Panc1 (cell line): ENCODE data around the gene TBC1D9B. TPM values are rescaled to one million over a fixed set of nuclear protein-coding genes. Genes with fewer than 3 reads are reported as not detected.

Experiments used
- ATAC-seq: fragments of 200-7000 bp; cut with Tn5 transposase; 2 replicates; pipeline ENCODE4 v1.9.1; 2020; ENCODE audit warnings: mild to moderate bottlenecking, moderate library complexity
- BruUV-seq: library from RNA; stranded (reverse); fragments of 400-500 nt; replicated peaks from 2 replicates; lab custom pipeline; 2021; lab: Mats Ljungman, UMichigan
- CTCF ChIA-PET: fragments of 300-600 bp; sonication (Branson Sonifier 250); formaldehyde crosslinking; loops from one replicate; lab custom pipeline; 2022; ENCODE audit warnings: antibody characterized with exemption; lab: Charles Lee
- POLR2A ChIA-PET: fragments of 300-600 bp; sonication (Branson Sonifier 250); formaldehyde crosslinking; loops from one replicate; lab custom pipeline; 2022; ENCODE audit warnings: antibody characterized with exemption; lab: Charles Lee
- DNase-seq: peaks from one replicate; pipeline ENCODE4 v3.0.0-alpha.2; 2010; ENCODE audit warnings: low read depth, low spot score
- H3K27ac ChIP-seq: 2 replicates; pipeline ENCODE4 v1.5.1; 2011; ENCODE audit warnings: mild to moderate bottlenecking, low read length, inconsistent platforms
- H3K27me3 ChIP-seq: fragments of 200-500 bp; sonication (Bioruptor generic); 2 replicates; pipeline ENCODE4 v1.6.0; 2014; ENCODE audit warnings: low read length, inconsistent platforms; ENCODE audit not compliant: control insufficient read depth, insufficient read depth
- H3K36me3 ChIP-seq: fragments of 200-500 bp; sonication (Bioruptor generic); 2 replicates; pipeline ENCODE4 v1.5.1; 2014; ENCODE audit warnings: inconsistent platforms, mild to moderate bottlenecking, low read length, moderate library complexity; ENCODE audit not compliant: control insufficient read depth, insufficient read depth
- H3K4me1 ChIP-seq: 2 replicates; pipeline ENCODE4 v1.5.1; 2011; ENCODE audit warnings: inconsistent platforms, mild to moderate bottlenecking, low read length, moderate library complexity; ENCODE audit not compliant: control insufficient read depth, insufficient read depth
- H3K4me3 ChIP-seq, 2 experiments: 2 replicates each; pipeline ENCODE4 v1.5.1; 2011 to 2012; ENCODE audit warnings: low read depth in 2 of 2, low read length in 2 of 2, mild to moderate bottlenecking in 2 of 2, inconsistent platforms in 1 of 2, moderate library complexity in 1 of 2
- H3K9me3 ChIP-seq: fragments of 200-500 bp; sonication (Bioruptor generic); 2 replicates; pipeline ENCODE4 v1.5.1; 2014; ENCODE audit warnings: low read depth, mild to moderate bottlenecking, inconsistent platforms, low read length, moderate library complexity; ENCODE audit not compliant: control insufficient read depth, insufficient read depth
- POLR2AphosphoS5 ChIP-seq: IDR thresholded peaks from 2 replicates; pipeline ENCODE4 v1.6.1; 2012; ENCODE audit warnings: mild to moderate bottlenecking, low read depth, low read length, moderate library complexity
- SIN3A ChIP-seq: IDR thresholded peaks from 2 replicates; pipeline ENCODE4 v1.6.1; 2012; ENCODE audit warnings: low read depth, mild to moderate bottlenecking, low read length, moderate library complexity, borderline replicate concordance; ENCODE audit not compliant: insufficient read depth
- TCF7L2 ChIP-seq: IDR thresholded peaks from 2 replicates; pipeline ENCODE4 v1.6.1; 2011; ENCODE audit warnings: mild to moderate bottlenecking, low read depth, low read length, inconsistent platforms
- in situ Hi-C: cut with HindIII; loops from 2 replicates; pipeline ENCODE4 v1.10.0; 2016; ENCODE audit warnings: low sequenced_read_pairs, low pct_unique_long_range_greater_than_20kb
- intact Hi-C: fragments of 100-400 bp; cut with micrococcal nuclease; formaldehyde crosslinking; loops from one replicate; pipeline ENCODE4 v1.10.0; 2022; ENCODE audit not compliant: unreplicated experiment
- total RNA-seq: library from RNA; stranded (reverse); gene quantifications from one replicate; pipeline ENCODE4 v1.2.1, GENCODE V29; 2021; ENCODE audit not compliant: unreplicated experiment
- TF ChIP-seq, protein P1 (sequence below): fragments of 450-650 bp; IDR thresholded peaks from 2 replicates; pipeline ENCODE4 v1.5.1; 2017; ENCODE audit warnings: mild to moderate bottlenecking
- TF ChIP-seq, protein P2 (sequence below), 2 experiments: IDR thresholded peaks; 2 replicates each; pipeline ENCODE4 v1.6.1; 2011 to 2012; ENCODE audit warnings: low read depth in 2 of 2, control low read depth in 1 of 2, low read length in 1 of 2, mild to moderate bottlenecking in 1 of 2, moderate library complexity in 1 of 2; ENCODE audit not compliant: insufficient read depth in 1 of 2

TBC1D9B gene
- total RNA-seq, 1 experiment from 2014 or later, result 131 TPM

DNA sequence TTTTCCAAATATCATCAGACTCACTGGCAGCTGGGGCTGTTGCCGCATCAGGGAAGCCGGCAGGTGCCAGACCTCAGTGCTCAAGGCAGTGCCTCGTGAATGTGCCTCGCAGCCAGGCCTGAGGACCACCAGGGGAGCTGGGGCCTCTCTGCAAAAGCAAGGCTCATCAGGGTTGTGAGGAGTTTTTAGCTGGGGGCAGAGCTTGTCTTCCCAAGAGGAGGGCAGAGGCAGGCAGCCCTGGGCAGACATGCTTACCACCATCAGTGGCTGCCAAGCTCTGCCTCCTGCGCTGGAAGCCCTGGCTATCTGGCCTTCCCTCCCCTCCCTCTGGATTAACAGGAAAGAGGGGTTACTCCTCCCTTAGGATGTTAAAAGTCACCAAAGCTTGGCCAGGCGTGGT, 8.8 kb upstream of the TBC1D9B start:
- DNase-seq (no peak), ATAC-seq (no peak)
- no peaks in the 10 kb centered on the region for H3K9me3 ChIP-seq
- ChIA-PET CTCF (no interaction called here), POLR2A (no interaction called here)
- intact Hi-C loops (no loop called here), in situ Hi-C loops (no loop called here)
- no TSS peak for BruUV-seq
- no peaks in the 10 kb centered on the region for H3K27me3 ChIP-seq
- H3K36me3 ChIP-seq, result no peaks in the 10 kb centered on the region
- H3K4me3 ChIP-seq, result no peak overlapping the region
- TF ChIP-seq, protein P1, sequence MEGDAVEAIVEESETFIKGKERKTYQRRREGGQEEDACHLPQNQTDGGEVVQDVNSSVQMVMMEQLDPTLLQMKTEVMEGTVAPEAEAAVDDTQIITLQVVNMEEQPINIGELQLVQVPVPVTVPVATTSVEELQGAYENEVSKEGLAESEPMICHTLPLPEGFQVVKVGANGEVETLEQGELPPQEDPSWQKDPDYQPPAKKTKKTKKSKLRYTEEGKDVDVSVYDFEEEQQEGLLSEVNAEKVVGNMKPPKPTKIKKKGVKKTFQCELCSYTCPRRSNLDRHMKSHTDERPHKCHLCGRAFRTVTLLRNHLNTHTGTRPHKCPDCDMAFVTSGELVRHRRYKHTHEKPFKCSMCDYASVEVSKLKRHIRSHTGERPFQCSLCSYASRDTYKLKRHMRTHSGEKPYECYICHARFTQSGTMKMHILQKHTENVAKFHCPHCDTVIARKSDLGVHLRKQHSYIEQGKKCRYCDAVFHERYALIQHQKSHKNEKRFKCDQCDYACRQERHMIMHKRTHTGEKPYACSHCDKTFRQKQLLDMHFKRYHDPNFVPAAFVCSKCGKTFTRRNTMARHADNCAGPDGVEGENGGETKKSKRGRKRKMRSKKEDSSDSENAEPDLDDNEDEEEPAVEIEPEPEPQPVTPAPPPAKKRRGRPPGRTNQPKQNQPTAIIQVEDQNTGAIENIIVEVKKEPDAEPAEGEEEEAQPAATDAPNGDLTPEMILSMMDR, result no peak
- TF ChIP-seq, protein P2, sequence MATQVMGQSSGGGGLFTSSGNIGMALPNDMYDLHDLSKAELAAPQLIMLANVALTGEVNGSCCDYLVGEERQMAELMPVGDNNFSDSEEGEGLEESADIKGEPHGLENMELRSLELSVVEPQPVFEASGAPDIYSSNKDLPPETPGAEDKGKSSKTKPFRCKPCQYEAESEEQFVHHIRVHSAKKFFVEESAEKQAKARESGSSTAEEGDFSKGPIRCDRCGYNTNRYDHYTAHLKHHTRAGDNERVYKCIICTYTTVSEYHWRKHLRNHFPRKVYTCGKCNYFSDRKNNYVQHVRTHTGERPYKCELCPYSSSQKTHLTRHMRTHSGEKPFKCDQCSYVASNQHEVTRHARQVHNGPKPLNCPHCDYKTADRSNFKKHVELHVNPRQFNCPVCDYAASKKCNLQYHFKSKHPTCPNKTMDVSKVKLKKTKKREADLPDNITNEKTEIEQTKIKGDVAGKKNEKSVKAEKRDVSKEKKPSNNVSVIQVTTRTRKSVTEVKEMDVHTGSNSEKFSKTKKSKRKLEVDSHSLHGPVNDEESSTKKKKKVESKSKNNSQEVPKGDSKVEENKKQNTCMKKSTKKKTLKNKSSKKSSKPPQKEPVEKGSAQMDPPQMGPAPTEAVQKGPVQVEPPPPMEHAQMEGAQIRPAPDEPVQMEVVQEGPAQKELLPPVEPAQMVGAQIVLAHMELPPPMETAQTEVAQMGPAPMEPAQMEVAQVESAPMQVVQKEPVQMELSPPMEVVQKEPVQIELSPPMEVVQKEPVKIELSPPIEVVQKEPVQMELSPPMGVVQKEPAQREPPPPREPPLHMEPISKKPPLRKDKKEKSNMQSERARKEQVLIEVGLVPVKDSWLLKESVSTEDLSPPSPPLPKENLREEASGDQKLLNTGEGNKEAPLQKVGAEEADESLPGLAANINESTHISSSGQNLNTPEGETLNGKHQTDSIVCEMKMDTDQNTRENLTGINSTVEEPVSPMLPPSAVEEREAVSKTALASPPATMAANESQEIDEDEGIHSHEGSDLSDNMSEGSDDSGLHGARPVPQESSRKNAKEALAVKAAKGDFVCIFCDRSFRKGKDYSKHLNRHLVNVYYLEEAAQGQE (IDR thresholded peaks at IDR 0.05; ENCODE audit: insufficient read depth in 1 of 2, low read depth in 2 of 2, low read length in 1 of 2), result no peak
- no peak for TF ChIP-seq POLR2AphosphoS5
- no peak for TF ChIP-seq TCF7L2
- no peak for TF ChIP-seq SIN3A
- no peak overlapping the region for H3K27ac ChIP-seq
- H3K4me1 ChIP-seq, result no peaks in the 10 kb centered on the region

DNA sequence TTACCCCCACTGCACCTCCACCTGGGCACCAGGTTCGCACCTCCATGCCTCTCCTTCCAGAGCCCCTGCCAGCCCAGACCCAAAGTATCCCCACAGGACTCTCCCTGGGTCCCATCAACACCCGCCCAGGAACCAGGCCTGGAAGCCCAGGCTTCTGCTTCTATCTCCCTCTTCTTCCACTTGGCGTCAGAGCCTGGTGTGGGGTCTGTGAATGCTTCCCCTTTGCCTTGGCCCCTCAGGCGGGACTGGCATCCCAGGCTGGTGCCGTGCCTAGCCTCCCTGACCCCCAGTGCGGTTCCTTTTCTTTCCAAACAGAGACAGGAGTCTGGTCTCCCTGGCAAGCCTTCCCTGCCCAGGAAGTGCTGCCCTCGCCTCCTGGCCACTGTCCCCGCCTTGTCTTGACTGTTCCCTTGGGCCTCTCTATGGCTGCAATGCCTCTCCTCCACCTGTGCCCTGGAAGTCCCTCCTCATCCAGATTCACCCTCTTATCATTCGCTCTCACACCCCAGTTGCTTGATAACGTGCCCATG, 7.8 kb upstream of the TBC1D9B start:
- CTCF ChIA-PET, result no interaction called here
- no peaks in the 10 kb centered on the region for H3K4me1 ChIP-seq
- H3K27me3 ChIP-seq, result no peaks in the 10 kb centered on the region
- no peaks in the 10 kb centered on the region for H3K36me3 ChIP-seq
- POLR2A ChIA-PET, result no interaction called here
- no peak overlapping the region for H3K27ac ChIP-seq
- H3K4me3 ChIP-seq, result no peak overlapping the region
- in situ Hi-C loops, result no loop called here
- intact Hi-C loops, result no loop called here
- no peaks in the 10 kb centered on the region for H3K9me3 ChIP-seq
- BruUV-seq, result no TSS peak
- no peak for TF ChIP-seq POLR2AphosphoS5
- TF ChIP-seq TCF7L2, result no peak
- TF ChIP-seq, protein P1, result no peak
- TF ChIP-seq SIN3A, result no peak
- TF ChIP-seq, protein P2 (IDR thresholded peaks at IDR 0.05; ENCODE audit: insufficient read depth in 1 of 2, low read depth in 2 of 2, low read length in 1 of 2), result no peak
- ATAC-seq (no peak), DNase-seq (no peak)
